Measurements from ENCODE around the gene COLEC11. TPM values are rescaled to one million over a fixed set of nuclear protein-coding genes. Genes with fewer than 3 reads are reported as not detected.

Gene COLEC11
- total and polyA plus RNA-seq, 9 of the 15 experiments (the other 6 are each of a cell fraction or from before 2014, with no cell fraction given), result 0.32 to 4.3 (median 1.8) TPM

DNA sequence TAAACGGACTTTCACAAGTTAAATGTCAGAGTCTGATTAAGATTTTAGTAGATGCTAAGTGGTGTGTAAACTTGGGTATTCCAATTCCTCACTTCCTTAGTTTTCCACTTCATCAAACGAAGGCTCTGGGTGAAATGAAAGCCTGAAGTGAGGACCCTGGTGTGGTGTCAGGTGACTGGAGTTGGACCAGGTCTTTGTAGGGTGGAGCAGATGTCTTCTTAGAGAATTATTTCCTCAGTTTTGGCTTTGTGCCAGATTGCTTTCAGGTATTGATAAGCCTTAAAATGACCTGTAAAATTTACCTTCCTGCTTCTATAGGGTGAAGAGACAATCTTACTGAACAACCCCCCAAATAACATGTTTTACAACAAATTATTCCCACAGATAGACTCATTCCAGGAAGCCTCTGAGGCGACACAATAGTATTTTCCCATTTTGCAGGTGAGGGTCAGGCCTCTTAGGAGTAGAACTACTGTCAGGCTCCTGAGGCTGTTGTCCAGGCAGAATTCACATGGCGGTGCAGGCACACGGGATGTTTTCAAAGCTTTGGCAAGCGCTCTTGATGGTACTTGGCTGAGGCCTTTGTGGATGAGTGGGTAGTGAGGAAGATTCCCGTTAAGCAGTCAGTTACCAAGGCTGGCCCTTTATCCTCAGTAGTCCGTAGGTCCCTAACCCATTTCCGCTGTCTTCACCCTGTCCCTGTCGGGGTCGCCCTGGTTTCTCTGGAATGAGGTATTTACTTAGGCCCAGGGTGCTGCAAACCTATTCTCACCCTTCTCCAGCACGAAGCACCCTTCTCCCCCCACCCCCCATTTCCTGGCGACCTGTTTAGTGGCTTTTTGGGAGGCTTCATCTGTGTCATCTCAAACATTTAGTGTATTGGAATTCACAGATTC lies 13.3 kb upstream of the COLEC11 start:
- Histone ChIP-seq H3K27ac (ENCODE audit: extremely low read depth, low read depth, low read length) (no peak overlapping the region), H3K9ac (ENCODE audit: insufficient read depth in 1 of 2, low read depth in 2 of 2, low read length in 2 of 2) (no peak overlapping the region), H3K79me2 (ENCODE audit: control insufficient read depth, insufficient read depth, low read length) (peaks cover 36% of the 10 kb centered on the region), H3K4me1 (replicated peaks in 1 of 2; ENCODE audit: control insufficient read depth in 2 of 2, insufficient read depth in 2 of 2, low read length in 2 of 2) (peaks cover 23 to 31% of the 10 kb centered on the region in 2 experiments), H3K27me3 (ENCODE audit: control insufficient read depth in 2 of 2, insufficient read depth in 2 of 2, low read length in 2 of 2) (no peaks in the 10 kb centered on the region), H4K20me1 (replicated peaks; ENCODE audit: control insufficient read depth, insufficient read depth, low read length) (peaks cover 37% of the 10 kb centered on the region), H3K9me3 (replicated peaks; ENCODE audit: control insufficient read depth, insufficient read depth, low read depth, low read length) (no peaks in the 10 kb centered on the region), H2AFZ (ENCODE audit: low read depth, low read length) (no peak overlapping the region), H3K4me2 (ENCODE audit: insufficient read depth, low read length) (no peak overlapping the region), H3K9me1 (ENCODE audit: control insufficient read depth, insufficient read depth, low read length) (no peaks in the 10 kb centered on the region), H3K36me3 (ENCODE audit: control insufficient read depth, insufficient read depth, low read length) (peaks cover 67% of the 10 kb centered on the region), H3K4me3 (no peak overlapping the region)
- POLR2A ChIA-PET, result interaction anchor here (1.6 kb wide), 1 partner anchor 23 kb away, joined by 4 read pairs; the partner anchor contains the start of gene RNASEH1
- ATAC-seq, result peak; percentile 23
- BruUV-seq (replicated peaks), result no TSS peak
- CTCF ChIA-PET (ENCODE audit: low intra/inter-chr PET ratio), result no interaction called here
- 76% methylated on average over 13 of the region's 13 CpGs for WGBS (ENCODE audit: insufficient coverage, low coverage, missing lambda C conversion rate)
- in situ Hi-C loops (cut with MboI) (no loop called here), intact Hi-C loops (cut with micrococcal nuclease) (loop anchor here (2.0 kb wide), 1 partner anchor 17 kb away; no protein-coding TSS in a partner anchor)
- FAIRE-seq, result no peak
- no peak for DNase-seq (ENCODE audit: extremely low read depth in 1 of 4, low spot score in 3 of 4)
- TF ChIP-seq SMAD1 (IDR thresholded peaks at IDR 0.05; ENCODE audit: low read depth, low read length, partially characterized antibody) (peak; percentile 91), MYNN (IDR thresholded peaks at IDR 0.05) (peak; percentile 8; the same call in 1 of the 2 replicates), MYNN (CRISPR knock-in tag; IDR thresholded peaks at IDR 0.05) (no peak), ZNF551 (CRISPR knock-in tag; IDR thresholded peaks at IDR 0.05) (0 out of 2 replicates have a peak, but pooled peaks have one; percentile 38), RNF2 (IDR thresholded peaks at IDR 0.05) (no peak), MED1 (CRISPR knock-in tag; IDR thresholded peaks at IDR 0.05; ENCODE audit: borderline replicate concordance) (no peak), TAF1 (IDR thresholded peaks at IDR 0.05; ENCODE audit: control insufficient read depth, extremely low read depth, insufficient read depth, low read length, severe bottlenecking) (no peak), ZNF384 (IDR thresholded peaks at IDR 0.05; ENCODE audit: low read depth, low read length) (no peak), HMGN3 (IDR thresholded peaks at IDR 0.05; ENCODE audit: borderline replicate concordance, extremely low read depth, insufficient read length, low read depth, low read length) (no peak), ZNF165 (CRISPR knock-in tag; IDR thresholded peaks at IDR 0.05; ENCODE audit: borderline replicate concordance) (no peak), POLR2A (conservative IDR thresholded peaks at IDR 0.05) (peak; percentile 70), TCF7L2 (IDR thresholded peaks at IDR 0.05; ENCODE audit: low read depth, low read length) (no peak), EP400 (IDR thresholded peaks at IDR 0.05) (no peak), RBM22 (IDR thresholded peaks at IDR 0.05; ENCODE audit: low read depth, low read length, poor library complexity, severe bottlenecking) (peak; percentile 37), RAD21 (CRISPR knock-in tag; conservative IDR thresholded peaks at IDR 0.05 in 1 of 2, IDR thresholded peaks at IDR 0.05 in 1 of 2) (0 out of 4 replicates have a peak, but pooled peaks of 1 of the 2 experiments have one; percentile 2)
- TF ChIP-seq, protein P1, sequence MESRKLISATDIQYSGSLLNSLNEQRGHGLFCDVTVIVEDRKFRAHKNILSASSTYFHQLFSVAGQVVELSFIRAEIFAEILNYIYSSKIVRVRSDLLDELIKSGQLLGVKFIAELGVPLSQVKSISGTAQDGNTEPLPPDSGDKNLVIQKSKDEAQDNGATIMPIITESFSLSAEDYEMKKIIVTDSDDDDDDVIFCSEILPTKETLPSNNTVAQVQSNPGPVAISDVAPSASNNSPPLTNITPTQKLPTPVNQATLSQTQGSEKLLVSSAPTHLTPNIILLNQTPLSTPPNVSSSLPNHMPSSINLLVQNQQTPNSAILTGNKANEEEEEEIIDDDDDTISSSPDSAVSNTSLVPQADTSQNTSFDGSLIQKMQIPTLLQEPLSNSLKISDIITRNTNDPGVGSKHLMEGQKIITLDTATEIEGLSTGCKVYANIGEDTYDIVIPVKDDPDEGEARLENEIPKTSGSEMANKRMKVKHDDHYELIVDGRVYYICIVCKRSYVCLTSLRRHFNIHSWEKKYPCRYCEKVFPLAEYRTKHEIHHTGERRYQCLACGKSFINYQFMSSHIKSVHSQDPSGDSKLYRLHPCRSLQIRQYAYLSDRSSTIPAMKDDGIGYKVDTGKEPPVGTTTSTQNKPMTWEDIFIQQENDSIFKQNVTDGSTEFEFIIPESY (CRISPR knock-in tag; IDR thresholded peaks at IDR 0.05), result peak; percentile 75
